ENCODE data around the gene PACRG.

GRCh38 chr6:163066200-163066599 lies 338.4 kb downstream of the PACRG start:
- no peak for TF ChIP-seq POLR2AphosphoS5 (IDR thresholded peaks at IDR 0.05; ENCODE audit: low read depth, low read length)
- no peak for TF ChIP-seq POLR2A (IDR thresholded peaks at IDR 0.05; ENCODE audit: low read depth, low read length)
- TF ChIP-seq TAF1 (IDR thresholded peaks at IDR 0.05; ENCODE audit: low read depth, low read length), result no peak

Measured in GM12891 (cell line).